Smooth muscle cell (in vitro differentiated cells): ENCODE data around the gene PCCA. TPM values are rescaled to one million over a fixed set of nuclear protein-coding genes. Genes with fewer than 3 reads are reported as not detected.
"Not testable (repeated sequence)": the region's sequence is repeated elsewhere in the genome, so short reads cannot be mapped to it uniquely, and the experiment has no call there.

ENCODE experiments used
- DNase-seq: peaks from one replicate; lab custom pipeline; 2025; ENCODE audit not compliant: unreplicated experiment; lab: John Stamatoyannopoulos, UW
- H2AFZ ChIP-seq: fragments of 200-600 bp; sonication (generic); 2 replicates; pipeline ENCODE4 v1.6.0; 2016; ENCODE audit warnings: antibody characterized with exemption, low read depth, mild to moderate bottlenecking
- H3F3A ChIP-seq: fragments of 200-600 bp; sonication (generic); 2 replicates; pipeline ENCODE4 v1.6.0; 2017; ENCODE audit warnings: antibody characterized with exemption, low read depth
- H3K27ac ChIP-seq: fragments of 200-600 bp; sonication (generic); 2 replicates; pipeline ENCODE4 v1.5.1; 2016; ENCODE audit warnings: low read depth, mild to moderate bottlenecking
- H3K27me3 ChIP-seq: fragments of 200-600 bp; sonication (generic); 2 replicates; pipeline ENCODE4 v1.6.1; 2016; ENCODE audit warnings: low read depth, mild to moderate bottlenecking
- H3K36me3 ChIP-seq: fragments of 200-600 bp; sonication (generic); 2 replicates; pipeline ENCODE4 v1.5.1; 2016; ENCODE audit warnings: low read depth
- H3K4me1 ChIP-seq: fragments of 200-600 bp; sonication (generic); 2 replicates; pipeline ENCODE4 v1.5.1; 2016; ENCODE audit warnings: low read depth
- H3K4me2 ChIP-seq: fragments of 200-600 bp; sonication (generic); 2 replicates; pipeline ENCODE4 v1.6.0; 2016; ENCODE audit warnings: mild to moderate bottlenecking
- H3K4me3 ChIP-seq: fragments of 200-600 bp; sonication (generic); 2 replicates; pipeline ENCODE4 v1.5.1; 2016; ENCODE audit warnings: mild to moderate bottlenecking
- H3K79me2 ChIP-seq: fragments of 200-600 bp; sonication (generic); 2 replicates; pipeline ENCODE4 v1.6.0; 2016; ENCODE audit warnings: low read depth, mild to moderate bottlenecking
- H3K9ac ChIP-seq: fragments of 200-600 bp; sonication (generic); 2 replicates; pipeline ENCODE4 v1.6.0; 2016; ENCODE audit warnings: low read depth
- H3K9me3 ChIP-seq: fragments of 200-600 bp; sonication (generic); replicated peaks from 2 replicates; pipeline ENCODE4 v1.5.1; 2016; ENCODE audit warnings: low read depth
- H4K20me1 ChIP-seq: fragments of 200-600 bp; sonication (generic); 2 replicates; pipeline ENCODE4 v1.6.0; 2016; ENCODE audit warnings: low read depth
- whole genome bisulfite sequencing: methylation state at CpG from one replicate; pipeline ENCODE4 v1.1.7; 2016; ENCODE audit warnings: low lambda C conversion rate; 5-methylcytosine and 5-hydroxymethylcytosine counted together
- polyA plus RNA-seq: library from polyadenylated mRNA; unstranded; fragments of >200 nt; fragmentation: Nextera tagmentation; extraction: Ambion mirVana; gene quantifications from 2 replicates; pipeline ENCODE4 v1.2.1, GENCODE V29; 2016
- total RNA-seq: library from RNA; depleted of rRNA; stranded (reverse); fragments of >200 nt; gene quantifications from 2 replicates; pipeline ENCODE4 v1.2.3, GENCODE V29; 2014
- TF ChIP-seq, protein P1 (sequence below): fragments of 200-600 bp; sonication (generic); IDR thresholded peaks from 2 replicates; pipeline ENCODE4 v1.5.1; 2017; ENCODE audit warnings: borderline replicate concordance, mild to moderate bottlenecking, antibody characterized with exemption; ENCODE audit not compliant: insufficient read depth, poor library complexity, severe bottlenecking

Gene PCCA
- total and polyA plus RNA-seq, 2 experiments from 2014 or later = 19.6 to 24.7 TPM

- TF ChIP-seq, protein P1, sequence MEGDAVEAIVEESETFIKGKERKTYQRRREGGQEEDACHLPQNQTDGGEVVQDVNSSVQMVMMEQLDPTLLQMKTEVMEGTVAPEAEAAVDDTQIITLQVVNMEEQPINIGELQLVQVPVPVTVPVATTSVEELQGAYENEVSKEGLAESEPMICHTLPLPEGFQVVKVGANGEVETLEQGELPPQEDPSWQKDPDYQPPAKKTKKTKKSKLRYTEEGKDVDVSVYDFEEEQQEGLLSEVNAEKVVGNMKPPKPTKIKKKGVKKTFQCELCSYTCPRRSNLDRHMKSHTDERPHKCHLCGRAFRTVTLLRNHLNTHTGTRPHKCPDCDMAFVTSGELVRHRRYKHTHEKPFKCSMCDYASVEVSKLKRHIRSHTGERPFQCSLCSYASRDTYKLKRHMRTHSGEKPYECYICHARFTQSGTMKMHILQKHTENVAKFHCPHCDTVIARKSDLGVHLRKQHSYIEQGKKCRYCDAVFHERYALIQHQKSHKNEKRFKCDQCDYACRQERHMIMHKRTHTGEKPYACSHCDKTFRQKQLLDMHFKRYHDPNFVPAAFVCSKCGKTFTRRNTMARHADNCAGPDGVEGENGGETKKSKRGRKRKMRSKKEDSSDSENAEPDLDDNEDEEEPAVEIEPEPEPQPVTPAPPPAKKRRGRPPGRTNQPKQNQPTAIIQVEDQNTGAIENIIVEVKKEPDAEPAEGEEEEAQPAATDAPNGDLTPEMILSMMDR = no peak
- no peak for DNase-seq
- Histone ChIP-seq H3K27ac (no peak overlapping the region), H4K20me1 (peaks cover 88% of the 10 kb centered on the region), H2AFZ (no peak overlapping the region), H3K36me3 (no peaks in the 10 kb centered on the region), H3K9me3 (no peaks in the 10 kb centered on the region), H3K27me3 (no peaks in the 10 kb centered on the region), H3K9ac (no peak overlapping the region), H3K4me3 (no peak overlapping the region), H3K4me1 (no peaks in the 10 kb centered on the region), H3K79me2 (peaks cover 74% of the 10 kb centered on the region), H3F3A (no peaks in the 10 kb centered on the region), H3K4me2 (no peak overlapping the region)
- WGBS = 94% methylated on average over 4 of the region's 4 CpGs
These were observed 6.6 kb downstream of the PCCA start for GRCh38 chr13:100095498-100095897.

- no peak overlapping the region for H3K27ac ChIP-seq
- no peak overlapping the region for H3K9ac ChIP-seq
- 81% methylated on average over 7 of the region's 7 CpGs for WGBS
- no peaks in the 10 kb centered on the region for H3K36me3 ChIP-seq
- no peaks in the 10 kb centered on the region for H3K9me3 ChIP-seq
- H3K79me2 ChIP-seq = peaks cover 72% of the 10 kb centered on the region
- no peak overlapping the region for H3K4me3 ChIP-seq
- DNase-seq = no peak
- TF ChIP-seq, protein P1 = no peak
- H3K4me1 ChIP-seq = no peaks in the 10 kb centered on the region
- no peaks in the 10 kb centered on the region for H3K27me3 ChIP-seq
- no peak overlapping the region for H2AFZ ChIP-seq
- no peaks in the 10 kb centered on the region for H3F3A ChIP-seq
- H3K4me2 ChIP-seq = no peak overlapping the region
- peaks cover 90% of the 10 kb centered on the region for H4K20me1 ChIP-seq
These were observed 7.6 kb downstream of the PCCA start for GRCh38 chr13:100096526-100096925.

- Histone ChIP-seq H3K27me3 (no peaks in the 10 kb centered on the region), H3K36me3 (no peaks in the 10 kb centered on the region), H3K9ac (no peak overlapping the region), H3K9me3 (no peaks in the 10 kb centered on the region), H3K4me3 (no peak overlapping the region), H3K27ac (no peak overlapping the region), H4K20me1 (peaks cover 90% of the 10 kb centered on the region), H2AFZ (no peak overlapping the region), H3K4me2 (no peak overlapping the region), H3K79me2 (peaks cover 70% of the 10 kb centered on the region), H3K4me1 (no peaks in the 10 kb centered on the region), H3F3A (no peaks in the 10 kb centered on the region)
- no peak for DNase-seq
- TF ChIP-seq, protein P1 = no peak
- WGBS = 100% methylated on average over 1 of the region's 1 CpG
These were observed 8.9 kb downstream of the PCCA start for GRCh38 chr13:100097821-100098220.

DNA sequence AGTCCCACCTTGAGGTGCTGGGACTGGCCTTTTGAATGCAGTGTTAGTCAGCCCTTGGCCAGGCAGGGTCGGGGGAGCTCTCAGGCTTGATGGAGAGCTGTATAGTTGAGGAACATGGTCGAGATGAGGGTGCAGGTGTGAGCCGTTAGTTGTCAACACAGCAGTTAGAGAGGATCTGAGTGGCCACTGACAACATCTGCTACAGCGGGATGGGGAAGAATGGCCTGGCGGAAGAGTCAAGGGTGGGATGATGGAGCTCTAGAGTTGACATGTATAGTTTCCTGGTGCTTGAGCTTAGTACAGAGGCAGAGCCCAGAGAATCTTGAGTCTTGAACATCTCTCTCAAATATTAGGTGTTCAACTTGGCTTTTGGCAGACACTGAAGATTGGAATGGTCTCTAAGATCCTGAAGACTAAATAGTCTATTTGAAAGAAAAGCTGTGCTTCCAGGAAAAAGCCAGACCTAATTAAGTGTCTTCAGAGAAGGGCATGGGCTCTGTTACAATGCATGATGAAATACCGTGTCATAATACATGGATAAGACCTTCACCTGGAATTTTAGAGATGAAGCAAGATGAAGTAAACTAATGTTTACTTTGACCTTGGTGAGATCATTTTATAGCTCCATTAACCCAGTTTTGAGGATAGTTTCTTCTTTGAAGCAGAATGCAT is 9.7 kb downstream of the PCCA start:
- TF ChIP-seq, protein P1 = no peak
- Histone ChIP-seq H3K9ac (no peak overlapping the region), H3F3A (no peaks in the 10 kb centered on the region), H3K4me1 (no peaks in the 10 kb centered on the region), H4K20me1 (peaks cover 90% of the 10 kb centered on the region), H3K36me3 (no peaks in the 10 kb centered on the region), H3K4me3 (no peak overlapping the region), H3K9me3 (no peaks in the 10 kb centered on the region), H3K27me3 (no peaks in the 10 kb centered on the region), H3K4me2 (no peak overlapping the region), H2AFZ (no peak overlapping the region), H3K79me2 (peaks cover 65% of the 10 kb centered on the region), H3K27ac (no peak overlapping the region)
- no peak for DNase-seq
- WGBS = 96% methylated on average over 6 of the region's 6 CpGs

DNA sequence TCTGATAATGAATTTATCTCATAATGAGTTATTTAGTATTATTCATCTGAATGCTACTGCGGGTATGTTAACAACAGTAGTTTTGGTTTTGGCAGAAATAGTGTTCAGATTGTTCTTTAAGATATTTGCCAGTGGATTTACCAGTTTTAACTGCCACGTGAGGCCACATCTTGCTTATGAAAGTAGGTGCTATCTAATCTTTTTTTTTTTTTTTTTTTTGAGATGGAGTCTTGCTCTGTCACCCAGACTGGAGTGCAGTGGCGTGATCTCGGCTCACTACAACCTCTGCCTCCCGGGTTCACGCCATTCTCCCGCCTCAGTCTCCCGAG is 10.2 kb downstream of the PCCA start:
- H3K9ac ChIP-seq = not testable (repeated sequence)

More for the DNA sequence above, 10.2 kb downstream of the PCCA start:
- H3K4me3 ChIP-seq, H3F3A ChIP-seq, H2AFZ ChIP-seq, H3K27ac ChIP-seq, H3K4me2 ChIP-seq, H3K27me3 ChIP-seq, H3K36me3 ChIP-seq, H3K4me1 ChIP-seq, DNase-seq, H3K9me3 ChIP-seq: not testable (repeated sequence)
- H4K20me1 ChIP-seq = peaks cover 92% of the 10 kb centered on the region
- WGBS = 88% methylated on average over 8 of the region's 8 CpGs
- peaks cover 67% of the 10 kb centered on the region for H3K79me2 ChIP-seq
